Activated CD8-positive, alpha-beta T cell treated with anti-CD3 and anti-CD28 coated beads for 36 hours (primary cell): ENCODE data around the gene EFCAB11. TPM values are rescaled to one million over a fixed set of nuclear protein-coding genes. Genes with fewer than 3 reads are reported as not detected.

ENCODE experiments used
- ATAC-seq: fragments of 200-7000 bp; cut with Tn5 transposase; one replicate; pipeline ENCODE4 v1.10.0; 2021; ENCODE audit warnings: mild to moderate bottlenecking, moderate library complexity
- CTCF ChIA-PET: fragments of 350-600 bp; sonication (Branson Sonifier 250); formaldehyde crosslinking; loops from one replicate; lab custom pipeline; 2021; ENCODE audit warnings: antibody characterized with exemption; lab: Charles Lee
- POLR2A ChIA-PET: fragments of 350-600 bp; sonication (Branson Sonifier 250); formaldehyde crosslinking; loops from one replicate; lab custom pipeline; 2021; ENCODE audit warnings: antibody characterized with exemption; lab: Charles Lee
- DNase-seq: peaks from one replicate; pipeline ENCODE4 v3.0.0-alpha.2; 2020
- H3K27ac Mint-ChIP-seq: one replicate; pipeline ENCODE4 v1.8.0; 2021; ENCODE audit warnings: mild to moderate bottlenecking, mixed read lengths
- H3K27me3 Mint-ChIP-seq: one replicate; pipeline ENCODE4 v1.8.0; 2021; ENCODE audit warnings: mixed read lengths
- H3K36me3 Mint-ChIP-seq: one replicate; pipeline ENCODE4 v1.8.0; 2021; ENCODE audit warnings: low read depth, mixed read lengths
- H3K4me1 Mint-ChIP-seq: one replicate; pipeline ENCODE4 v1.8.0; 2021; ENCODE audit warnings: low read depth, mixed read lengths
- H3K4me3 Mint-ChIP-seq: one replicate; pipeline ENCODE4 v1.8.0; 2021; ENCODE audit warnings: mild to moderate bottlenecking, moderate library complexity, mixed read lengths
- H3K9me3 Mint-ChIP-seq: one replicate; pipeline ENCODE4 v1.8.0; 2021; ENCODE audit warnings: mixed read lengths
- CTCF ChIP-seq: fragments of 200-600 bp; IDR thresholded peaks from one replicate; pipeline ENCODE4 v1.8.0; 2022; ENCODE audit warnings: antibody characterized with exemption, mild to moderate bottlenecking
- intact Hi-C: fragments of 100-400 bp; cut with micrococcal nuclease; formaldehyde crosslinking; loops from one replicate; pipeline ENCODE4 v1.10.0; 2022
- total RNA-seq, 2 experiments: library from RNA; stranded (reverse); gene quantifications; one replicate each; pipeline ENCODE4 v1.2.3, GENCODE V29; 2021

EFCAB11 gene
- total RNA-seq, 2 experiments from 2014 or later, result 6.6 to 8.4 TPM

- ChIA-PET CTCF (interaction anchor here (1.8 kb wide), 1 partner anchor 25 kb away, joined by 3 read pairs; no protein-coding TSS in a partner anchor), POLR2A (no interaction called here)
- no peak for DNase-seq
- H3K36me3 Mint-ChIP-seq, result no peaks in the 10 kb centered on the region
- no peak for TF ChIP-seq CTCF
- ATAC-seq, result no peak
- no peaks in the 10 kb centered on the region for H3K27me3 Mint-ChIP-seq
- no peaks in the 10 kb centered on the region for H3K4me1 Mint-ChIP-seq
- no peak overlapping the region for H3K4me3 Mint-ChIP-seq
- intact Hi-C loops, result no loop called here
- no peak overlapping the region for H3K27ac Mint-ChIP-seq
- no peaks in the 10 kb centered on the region for H3K9me3 Mint-ChIP-seq
Measured at GRCh38 chr14:89807151-89807550, 147.4 kb downstream of the EFCAB11 start.

- CTCF ChIA-PET, result interaction anchor here (1.5 to 1.8 kb wide), 2 partner anchors 25 to 108 kb away, joined by 3 read pairs; no protein-coding TSS in a partner anchor
- intact Hi-C loops, result no loop called here
- Mint-ChIP-seq H3K27ac (no peak overlapping the region), H3K27me3 (no peaks in the 10 kb centered on the region), H3K9me3 (no peaks in the 10 kb centered on the region), H3K4me3 (no peak overlapping the region), H3K4me1 (no peaks in the 10 kb centered on the region), H3K36me3 (no peaks in the 10 kb centered on the region)
- no peak for TF ChIP-seq CTCF
- POLR2A ChIA-PET, result no interaction called here
- no peak for ATAC-seq
- no peak for DNase-seq
Measured at GRCh38 chr14:89806451-89806850, 148.1 kb downstream of the EFCAB11 start.

- no peaks in the 10 kb centered on the region for H3K4me1 Mint-ChIP-seq
- no peak overlapping the region for H3K27ac Mint-ChIP-seq
- DNase-seq (no peak), ATAC-seq (no peak)
- H3K9me3 Mint-ChIP-seq, result no peaks in the 10 kb centered on the region
- no peak overlapping the region for H3K4me3 Mint-ChIP-seq
- intact Hi-C loops, result no loop called here
- H3K27me3 Mint-ChIP-seq, result no peaks in the 10 kb centered on the region
- no peak for TF ChIP-seq CTCF
- ChIA-PET CTCF (interaction anchor here (1.5 kb wide), 1 partner anchor 109 kb away, joined by 3 read pairs; no protein-coding TSS in a partner anchor), POLR2A (no interaction called here)
- no peaks in the 10 kb centered on the region for H3K36me3 Mint-ChIP-seq
Measured at GRCh38 chr14:89805501-89805900, 149.0 kb downstream of the EFCAB11 start.

- DNase-seq (no peak), ATAC-seq (no peak)
- Mint-ChIP-seq H3K9me3 (no peaks in the 10 kb centered on the region), H3K4me1 (no peaks in the 10 kb centered on the region), H3K27me3 (no peaks in the 10 kb centered on the region), H3K36me3 (no peaks in the 10 kb centered on the region), H3K4me3 (no peak overlapping the region), H3K27ac (no peak overlapping the region)
- intact Hi-C loops, result no loop called here
- no peak for TF ChIP-seq CTCF
- CTCF ChIA-PET, result no interaction called here
- POLR2A ChIA-PET, result no interaction called here
Measured at GRCh38 chr14:89803542-89803941, 151.0 kb downstream of the EFCAB11 start.

GRCh38 chr14:89801136-89801535 is 153.4 kb downstream of the EFCAB11 start:
- TF ChIP-seq CTCF, result no peak
- no peaks in the 10 kb centered on the region for H3K9me3 Mint-ChIP-seq
- CTCF ChIA-PET, result no interaction called here
- no peaks in the 10 kb centered on the region for H3K36me3 Mint-ChIP-seq
- DNase-seq, result no peak
- POLR2A ChIA-PET, result no interaction called here
- H3K4me1 Mint-ChIP-seq, result no peaks in the 10 kb centered on the region
- ATAC-seq, result no peak
- no peak overlapping the region for H3K27ac Mint-ChIP-seq
- H3K4me3 Mint-ChIP-seq, result no peak overlapping the region
- intact Hi-C loops, result no loop called here
- no peaks in the 10 kb centered on the region for H3K27me3 Mint-ChIP-seq
